Activated CD4-positive, alpha-beta T cell treated with anti-CD3 and anti-CD28 coated beads for 48 hours (primary cell): Measurements from ENCODE around the gene SCGB2A2.

Source experiments
- DNase-seq: peaks from one replicate; pipeline ENCODE4 v3.0.0-alpha.2; 2020

SCGB2A2 gene

GRCh38 chr11:62269654-62270278 lies at the start of gene SCGB2A2:
TSS of gene SCGB2A2 (plus strand) at chr11:62270158. CDS start at chr11:62270217, 59 bp downstream.
- no peak for DNase-seq

- DNase-seq, result no peak
Measured at GRCh38 chr11:62221498-62221897, 48.5 kb upstream of the SCGB2A2 start.

GRCh38 chr11:62223095-62223494 lies 46.9 kb upstream of the SCGB2A2 start:
- no peak for DNase-seq

GRCh38 chr11:62233730-62234129 lies 36.2 kb upstream of the SCGB2A2 start:
- DNase-seq, result no peak

- DNase-seq, result no peak
Measured at GRCh38 chr11:62236187-62236586, 33.8 kb upstream of the SCGB2A2 start.

DNA sequence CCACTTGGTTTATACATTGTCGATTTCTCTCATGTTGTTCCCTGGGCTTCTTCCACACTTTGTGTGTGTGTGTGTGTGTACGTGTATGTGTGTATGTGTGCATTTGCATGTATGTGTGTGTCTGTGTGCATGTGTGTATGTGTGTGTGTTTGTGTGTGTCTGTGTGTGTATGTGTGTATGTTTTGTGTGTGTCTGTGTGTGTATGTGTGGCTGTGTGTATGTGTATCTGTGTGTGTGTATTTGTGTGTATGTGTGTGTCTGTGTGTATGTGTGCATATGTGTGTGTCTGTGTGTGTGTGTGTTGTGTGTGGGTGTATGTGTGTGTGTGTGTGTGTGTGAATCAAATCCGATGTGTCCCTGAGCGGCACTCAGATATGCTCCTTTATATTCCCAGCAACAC lies 32.5 kb upstream of the SCGB2A2 start:
- DNase-seq, result no peak

DNA sequence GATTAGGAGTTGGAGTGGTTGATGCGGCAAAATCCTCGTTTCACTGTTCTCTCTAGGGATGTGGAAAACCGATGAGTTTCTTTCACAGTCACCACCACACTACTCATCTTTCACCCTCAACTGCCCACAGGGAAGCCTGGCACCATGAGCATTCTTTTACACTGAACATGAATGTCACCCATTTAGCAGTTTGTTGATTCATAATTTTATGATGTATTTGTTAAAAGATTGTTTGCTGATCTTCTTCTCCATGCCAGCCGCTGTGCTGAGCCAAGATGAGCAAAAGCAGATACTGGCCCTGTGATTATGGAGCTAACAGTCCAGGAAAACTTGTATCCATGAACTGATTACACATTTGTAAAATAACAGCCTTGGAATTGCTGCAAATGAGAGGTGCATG lies 31.8 kb upstream of the SCGB2A2 start:
- no peak for DNase-seq

GRCh38 chr11:62241095-62241494 lies 28.9 kb upstream of the SCGB2A2 start:
- no peak for DNase-seq

GRCh38 chr11:62242021-62242420 lies 27.9 kb upstream of the SCGB2A2 start, which contains the start of gene SCGB1D2:
TSS of gene SCGB1D2 (plus strand) at chr11:62242239. CDS start at chr11:62242308, 69 bp downstream.
- DNase-seq, result no peak

GRCh38 chr11:62245271-62245753 lies 24.6 kb upstream of the SCGB2A2 start:
- DNase-seq, result peak; percentile 33

DNA sequence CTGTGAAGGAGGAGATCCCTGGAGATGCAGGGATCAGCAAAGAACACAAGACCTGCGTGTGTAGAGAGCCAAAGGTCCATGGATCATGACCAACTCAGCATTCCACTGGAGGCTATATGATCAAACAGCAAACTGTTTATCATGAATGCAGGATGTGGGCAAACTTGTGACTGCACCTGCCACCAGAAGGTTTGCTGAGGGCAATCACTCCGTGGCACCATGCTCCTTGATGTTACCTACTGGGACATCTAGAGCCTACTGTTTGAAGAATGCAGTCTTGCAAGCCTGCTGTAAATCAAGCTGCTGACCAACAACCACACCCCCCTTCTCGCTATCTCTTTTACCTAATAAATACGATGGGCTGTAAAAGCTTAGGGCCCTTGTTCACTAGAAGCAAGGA lies 18.3 kb upstream of the SCGB2A2 start:
- no peak for DNase-seq

GRCh38 chr11:62253999-62254542 lies 15.9 kb upstream of the SCGB2A2 start:
- no peak for DNase-seq

DNA sequence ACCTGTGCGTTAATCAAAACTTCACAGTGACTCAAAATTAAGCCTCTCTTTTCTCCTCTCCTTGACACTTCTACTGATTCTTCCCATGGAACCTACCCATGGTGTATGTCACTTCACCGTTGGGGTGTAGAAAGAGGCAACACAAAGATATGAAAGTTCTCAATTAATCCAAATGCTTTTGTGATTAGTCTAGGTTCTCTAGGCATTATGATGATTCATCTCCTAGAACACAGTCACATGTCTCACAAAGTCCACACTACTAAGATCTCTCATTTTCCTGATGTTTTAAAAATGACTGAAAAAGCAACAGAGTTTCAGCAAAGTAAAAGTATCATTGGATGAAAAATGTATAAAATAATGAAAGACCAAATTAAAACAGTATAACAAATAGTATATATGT lies 13.7 kb upstream of the SCGB2A2 start:
- no peak for DNase-seq

- no peak for DNase-seq
Measured at GRCh38 chr11:62260261-62260953, 9.6 kb upstream of the SCGB2A2 start.

GRCh38 chr11:62264004-62264403 lies 6.0 kb upstream of the SCGB2A2 start:
- no peak for DNase-seq

- peak; percentile 53 for DNase-seq
Measured at GRCh38 chr11:62266558-62266957, 3.4 kb upstream of the SCGB2A2 start.

GRCh38 chr11:62267050-62267449 lies 2.9 kb upstream of the SCGB2A2 start:
- DNase-seq, result no peak

GRCh38 chr11:62267576-62267975 lies 2.4 kb upstream of the SCGB2A2 start:
- no peak for DNase-seq

- no peak for DNase-seq
Measured at GRCh38 chr11:62273284-62273683, 3.3 kb downstream of the SCGB2A2 start.

DNA sequence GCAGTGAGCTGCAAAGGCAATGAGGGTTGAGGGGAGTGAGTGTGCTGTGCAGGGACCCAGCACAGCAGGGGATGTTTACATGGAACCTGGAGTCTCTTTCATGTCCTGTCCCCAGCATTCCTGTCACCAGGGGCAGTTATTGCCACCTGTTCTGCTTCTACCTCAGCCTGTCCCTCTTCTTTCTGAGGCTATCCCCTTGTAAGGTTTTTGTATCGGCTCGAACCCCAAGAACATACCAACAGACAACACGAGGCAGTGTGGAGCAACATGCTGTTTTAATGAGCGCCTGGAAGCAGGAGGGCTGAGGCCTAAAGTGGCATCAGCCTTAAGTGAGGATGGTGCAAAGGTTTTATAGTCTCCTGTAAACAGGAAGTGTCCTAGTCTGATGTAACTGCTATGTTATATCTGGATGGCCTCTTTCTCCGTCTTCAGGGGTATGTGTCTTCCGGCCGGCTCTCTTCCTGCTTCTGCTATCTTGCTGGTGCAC lies 3.9 kb downstream of the SCGB2A2 start:
- no peak for DNase-seq

- DNase-seq, result no peak
Measured at GRCh38 chr11:62280452-62280851, 10.5 kb downstream of the SCGB2A2 start.

- peak; percentile 19 for DNase-seq
Measured at GRCh38 chr11:62295504-62295903, 25.5 kb downstream of the SCGB2A2 start.

DNA sequence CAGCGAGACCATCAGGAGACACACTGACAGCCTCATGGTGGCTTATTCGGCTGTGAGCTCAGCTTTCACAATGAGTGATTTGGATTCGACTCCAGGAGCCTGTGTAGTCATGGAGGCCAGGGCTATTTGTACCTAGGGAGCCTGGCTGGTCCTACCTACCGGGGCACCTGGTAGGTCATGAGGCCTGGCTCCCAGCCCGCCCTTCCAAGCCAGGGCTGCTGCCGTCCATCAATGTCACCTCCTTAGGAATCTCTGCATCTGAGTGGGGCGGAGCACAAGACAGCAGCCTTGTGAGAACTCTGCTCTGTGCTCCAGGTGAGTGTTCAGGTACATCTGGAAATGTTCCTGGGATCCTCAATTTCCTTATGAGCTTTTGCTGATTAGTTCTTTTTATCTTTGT lies 29.0 kb downstream of the SCGB2A2 start, which contains the start of gene SCGB1D4:
Gene SCGB1D4 (minus strand): TSS at position 101 of the 400 bp plus-strand sequence. CDS start 65 bp downstream, at position 36.
- no peak for DNase-seq

- no peak for DNase-seq
Measured at GRCh38 chr11:62306227-62306626, 36.3 kb downstream of the SCGB2A2 start.
